COLO668 (cell line): ENCODE measurements around the gene PRB2.
"Not testable (repeated sequence)": the region's sequence is repeated elsewhere in the genome, so short reads cannot be mapped to it uniquely, and the experiment has no call there.

ENCODE experiments used
- DNase-seq: peaks from one replicate; lab custom pipeline; 2025; ENCODE audit not compliant: unreplicated experiment; lab: John Stamatoyannopoulos, UW

Gene PRB2

DNA sequence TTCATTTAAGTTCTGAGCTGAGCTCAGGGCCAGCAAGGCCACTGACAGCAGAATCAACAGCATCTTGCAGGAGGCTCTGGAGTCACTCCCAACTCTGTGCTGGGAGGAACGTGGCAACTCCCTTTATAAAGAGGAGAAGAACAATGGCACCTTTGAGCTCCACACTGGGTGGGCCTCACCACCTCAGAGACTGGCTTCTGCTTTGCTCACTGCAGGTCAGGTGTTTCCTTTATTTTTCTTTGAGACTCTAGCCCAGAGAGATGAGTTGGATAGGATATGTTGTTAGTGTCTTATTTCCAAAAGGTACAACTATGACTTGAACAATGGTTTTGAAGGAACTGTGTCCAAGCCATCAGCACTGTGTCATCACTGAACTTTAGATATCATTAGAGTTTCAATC is at the start of gene PRB2:
Gene PRB2, minus strand, starts transcription at position 101 of the 400 bp plus-strand sequence. Its CDS starts 38 bp downstream, at position 63.
- not testable (repeated sequence) for DNase-seq

DNA sequence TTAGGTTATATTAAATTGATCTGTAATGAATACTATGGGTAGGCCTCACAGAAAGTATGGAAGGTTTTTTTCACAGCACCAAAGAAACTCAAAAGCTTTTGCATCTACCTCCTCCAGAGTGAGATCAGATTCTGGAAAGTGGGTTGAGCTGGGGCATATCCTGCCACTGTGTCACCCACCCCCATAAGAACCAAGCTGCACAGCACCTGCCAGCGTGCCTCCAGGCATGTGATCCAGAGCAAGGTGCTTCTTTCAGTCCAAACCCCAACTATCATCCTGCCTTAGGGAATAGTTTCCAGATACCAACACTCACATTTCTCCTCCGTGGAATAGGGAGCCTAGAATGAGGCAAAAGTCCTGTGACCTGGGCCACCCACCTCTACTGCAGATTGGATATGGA is 42.6 kb upstream of the PRB2 start:
- no peak for DNase-seq

DNA sequence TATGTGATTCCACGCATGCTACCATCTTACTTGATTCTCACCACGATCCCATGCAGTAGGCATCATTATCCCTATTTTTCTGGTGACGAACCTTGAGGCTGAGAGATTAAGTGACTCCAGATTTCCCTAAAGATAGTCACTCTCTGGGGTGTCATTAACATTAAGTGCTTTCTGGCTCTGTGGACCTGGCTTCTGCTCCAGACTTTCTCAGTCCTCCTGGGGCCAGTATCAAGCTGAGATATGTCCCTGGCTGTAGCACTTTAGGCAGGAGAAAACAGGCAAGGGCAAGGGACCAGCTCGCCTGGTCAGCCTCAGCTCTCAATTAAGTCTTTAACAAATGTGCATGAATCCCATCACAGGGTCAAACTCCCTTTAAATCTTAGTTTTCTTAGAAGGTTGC is 38.3 kb upstream of the PRB2 start:
- DNase-seq, result no peak

DNA sequence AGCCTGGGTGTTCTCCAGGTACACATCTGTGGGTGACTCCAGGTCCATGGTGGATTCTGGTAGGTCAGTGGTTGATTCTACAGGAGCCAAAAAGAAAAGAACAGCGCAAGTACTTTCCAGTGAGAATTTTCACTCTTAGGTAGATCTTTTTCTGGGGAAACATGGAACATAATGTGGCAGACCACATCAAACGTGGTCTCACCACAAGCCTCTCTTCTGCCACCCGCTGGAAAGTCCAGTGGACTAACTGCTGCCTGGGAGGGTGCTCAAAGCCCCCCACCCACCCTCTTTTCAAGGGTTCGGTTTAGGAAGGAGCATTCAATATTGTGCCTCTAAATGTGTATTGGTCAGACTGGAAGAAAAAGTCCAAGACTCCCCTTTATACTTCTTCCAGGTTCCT is 36.1 kb upstream of the PRB2 start:
- DNase-seq, result no peak

DNA sequence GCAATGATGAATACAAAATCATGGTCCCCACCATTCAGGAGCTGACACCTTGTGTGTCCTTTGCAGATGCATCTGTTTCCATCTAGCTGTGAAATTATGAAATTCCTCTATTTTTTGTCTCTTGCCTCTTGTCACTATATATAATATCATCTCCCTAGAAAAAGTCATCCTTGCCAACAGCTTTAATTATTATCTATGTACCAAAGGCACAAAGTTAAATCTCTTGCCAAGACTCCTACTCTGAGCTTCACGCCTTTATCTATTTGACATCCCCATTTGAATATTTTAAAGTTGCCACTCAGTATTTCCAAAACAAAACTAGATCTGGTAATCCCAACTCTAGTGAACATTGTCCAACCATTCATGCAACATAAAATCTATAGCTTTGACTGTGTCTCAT is 32.0 kb upstream of the PRB2 start:
- DNase-seq, result no peak

DNA sequence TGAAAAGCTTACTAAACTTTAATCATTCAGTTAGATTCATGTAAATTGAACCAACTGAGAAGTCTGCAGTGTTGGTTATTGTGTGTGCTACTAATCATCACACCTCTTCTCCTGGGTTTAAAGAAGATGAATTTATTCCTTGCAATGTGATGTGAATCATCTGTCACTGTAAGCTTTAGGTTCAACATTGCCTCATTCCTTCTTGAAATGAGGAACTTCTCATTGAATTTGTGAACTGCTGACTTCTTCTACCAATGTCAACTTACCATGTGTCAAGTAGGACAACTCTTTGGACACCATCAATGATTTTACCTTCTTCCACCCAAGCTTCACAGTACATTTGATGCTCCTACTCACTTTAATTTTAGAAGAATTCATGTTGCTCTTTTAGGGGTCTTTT is 17.4 kb upstream of the PRB2 start:
- DNase-seq, result no peak

DNA sequence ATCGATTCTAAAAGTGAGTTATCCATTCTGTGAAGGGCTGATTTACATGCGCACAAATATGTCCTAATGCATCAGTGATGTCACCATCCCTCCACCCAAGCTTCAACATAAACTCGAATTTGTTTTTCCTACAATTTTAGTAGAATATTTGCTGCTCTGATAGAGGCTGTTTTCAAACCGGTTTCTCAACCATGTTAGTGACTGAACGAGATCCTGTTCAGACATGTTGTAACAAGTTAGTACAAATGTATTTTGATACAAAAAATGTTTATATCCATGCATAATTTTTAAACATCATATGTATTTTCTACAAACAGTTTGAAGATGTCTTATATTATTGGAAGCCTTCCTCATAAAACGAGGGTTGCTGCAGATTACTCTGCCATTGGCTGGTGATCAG is 12.7 kb upstream of the PRB2 start:
- DNase-seq, result no peak

DNA sequence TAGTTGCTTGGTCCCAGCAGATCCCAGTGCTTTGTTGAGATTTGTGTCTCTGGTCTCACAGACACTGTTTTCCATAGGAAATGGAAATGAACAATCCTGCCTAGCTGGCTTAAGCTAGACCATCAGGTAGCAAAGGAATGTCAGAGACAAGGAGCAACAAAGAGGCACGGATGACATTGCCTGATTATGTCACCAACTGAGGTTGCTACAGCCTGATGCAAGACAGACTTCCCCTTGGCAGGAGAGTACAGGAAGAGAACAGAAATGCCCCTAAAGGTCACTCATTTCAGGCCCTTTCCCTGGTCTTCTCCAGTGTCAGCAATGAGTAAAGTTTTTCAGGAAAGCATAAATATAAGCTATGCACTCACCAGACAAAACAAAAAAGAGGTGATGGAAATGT is 2.0 kb upstream of the PRB2 start:
- no peak for DNase-seq

DNA sequence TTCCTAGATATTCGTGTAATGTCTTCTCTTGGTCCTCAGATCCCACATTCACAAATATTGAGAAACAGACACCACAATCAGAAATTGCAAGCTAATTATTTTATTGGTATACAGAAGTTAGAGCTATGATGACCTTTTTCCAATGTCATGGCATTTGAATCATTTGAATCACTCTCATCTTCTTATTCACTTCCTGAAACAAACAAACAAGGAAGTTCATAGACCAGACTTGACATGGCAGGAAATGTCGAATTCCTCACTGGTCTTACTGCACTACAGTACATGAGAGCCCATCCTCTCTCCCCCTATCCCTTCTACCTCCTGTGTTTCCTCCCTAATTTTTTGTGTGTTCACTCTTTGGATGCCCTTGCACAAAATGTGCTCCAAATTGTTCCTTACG is 3.9 kb downstream of the PRB2 start:
- DNase-seq, result not testable (repeated sequence)

DNA sequence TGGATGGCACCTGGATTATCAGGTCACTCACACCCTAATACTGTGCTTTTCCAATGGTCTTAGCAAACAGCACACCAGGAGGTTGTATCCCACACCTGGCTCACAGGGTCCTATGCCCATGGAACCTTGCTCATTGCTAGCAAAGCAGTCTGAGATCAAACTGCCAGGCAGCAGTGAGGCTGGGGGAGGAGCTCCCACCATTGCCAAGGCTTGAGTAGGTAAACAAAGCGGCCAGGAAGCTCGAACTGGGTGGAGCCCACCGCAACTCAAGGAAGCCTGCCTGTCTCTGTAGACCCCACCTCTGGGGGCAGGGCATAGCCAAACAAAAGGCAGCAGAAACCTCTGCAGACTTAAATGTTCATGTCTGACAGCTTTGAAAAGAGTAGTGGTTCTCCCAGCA is 17.9 kb downstream of the PRB2 start:
- not testable (repeated sequence) for DNase-seq

DNA sequence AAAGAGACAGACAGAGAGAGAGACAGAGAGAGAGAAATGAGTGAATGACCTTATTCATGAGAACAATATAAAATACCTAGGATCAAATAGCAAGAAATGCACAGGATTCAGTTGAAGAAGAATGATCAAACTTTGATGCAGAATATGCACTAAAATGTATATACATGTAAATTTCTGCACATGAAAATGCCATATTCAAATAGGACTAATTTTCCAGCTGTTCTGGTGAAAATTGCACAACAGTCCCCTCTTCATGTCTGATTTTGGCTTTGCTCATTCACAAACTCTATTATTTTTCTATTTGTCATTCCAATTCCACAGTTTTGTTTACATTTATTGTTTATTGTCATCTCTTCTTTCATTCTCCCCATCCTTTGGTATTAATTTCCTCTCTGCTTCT is 34.2 kb downstream of the PRB2 start:
- DNase-seq, result no peak

DNA sequence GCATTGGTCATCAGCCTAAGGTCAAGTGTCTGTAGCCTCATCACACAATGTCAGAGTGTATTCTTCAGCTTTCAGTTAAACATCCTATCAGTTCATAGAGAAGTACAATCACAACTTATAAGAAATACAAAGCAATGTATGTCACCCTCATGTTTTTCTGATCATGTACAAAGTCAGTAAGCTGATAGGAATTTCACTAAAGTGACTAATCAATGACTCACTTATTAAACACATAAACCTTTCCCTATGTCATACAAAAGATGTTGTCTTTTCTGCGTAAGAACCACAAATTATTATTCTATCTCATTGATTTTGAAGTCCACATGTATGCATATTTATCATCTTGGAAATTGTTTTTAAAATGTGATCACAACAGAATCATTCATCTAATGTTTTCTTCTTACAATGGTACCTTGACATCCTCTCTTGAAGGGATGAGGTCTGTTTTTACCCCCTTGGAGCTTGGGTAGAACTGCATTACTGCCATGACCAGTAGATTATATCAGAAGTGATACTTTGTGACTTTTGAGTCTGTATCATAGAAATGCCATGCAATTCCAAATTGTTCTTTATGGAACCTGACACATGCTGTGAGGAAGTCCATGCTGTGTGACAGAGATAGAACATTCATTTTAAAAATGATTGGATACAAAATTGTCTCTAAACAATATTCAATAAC is 35.0 kb downstream of the PRB2 start:
- not testable (repeated sequence) for DNase-seq

DNA sequence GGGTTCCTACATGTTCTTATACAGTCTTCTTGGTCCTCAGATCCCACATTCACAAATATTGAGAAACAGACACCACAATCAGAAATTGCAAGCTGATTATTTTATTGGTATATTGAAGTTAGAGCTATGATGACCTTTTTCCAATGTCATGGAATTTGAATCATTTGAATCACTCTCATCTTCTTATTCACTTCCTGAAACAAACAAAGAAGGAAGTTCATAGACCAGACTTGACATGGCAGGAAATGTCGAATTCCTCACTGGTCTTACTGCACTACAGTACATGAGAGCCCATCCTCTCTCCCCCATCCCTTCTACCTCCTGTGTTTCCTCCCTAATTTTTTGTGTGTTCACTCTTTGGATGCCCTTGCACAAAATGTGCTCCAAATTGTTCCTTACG is 43.6 kb downstream of the PRB2 start:
- DNase-seq, result not testable (repeated sequence)

DNA sequence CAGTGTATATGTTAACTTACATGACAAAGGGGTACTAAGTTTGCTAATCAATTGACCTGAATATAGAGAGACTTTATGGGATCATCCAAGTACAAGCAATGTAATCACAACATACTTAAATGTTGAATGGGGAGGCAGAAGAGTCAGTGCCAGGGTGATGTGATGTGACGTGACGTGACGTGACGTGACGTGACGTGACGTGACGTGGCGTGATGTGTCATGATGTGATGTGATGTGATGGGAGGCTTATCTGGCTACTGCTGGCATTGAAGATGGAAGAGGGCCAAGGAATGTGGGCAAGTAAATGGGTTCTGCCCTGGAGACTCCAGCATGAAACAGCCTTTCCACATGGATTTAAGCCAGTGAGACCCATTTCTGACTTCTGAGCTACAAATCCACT is 46.9 kb downstream of the PRB2 start:
- DNase-seq, result no peak

DNA sequence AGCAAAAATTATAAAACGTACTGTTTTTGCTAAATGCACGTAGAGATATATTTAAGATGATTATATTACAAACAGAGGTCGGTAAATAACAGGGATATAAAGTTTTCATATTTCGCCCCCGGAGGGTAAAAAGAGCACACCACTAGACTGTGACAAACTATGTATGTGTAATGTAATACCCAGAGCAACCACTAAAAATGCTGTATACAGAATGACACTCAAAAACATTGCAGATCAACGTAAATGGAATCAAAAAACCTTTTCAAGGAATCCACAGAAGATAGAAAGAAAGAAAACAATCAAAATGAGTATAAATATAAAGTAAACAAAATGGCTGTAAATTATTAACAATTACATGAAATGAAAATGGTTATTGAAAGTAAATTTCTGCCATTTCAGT is 47.6 kb downstream of the PRB2 start:
- DNase-seq, result no peak

DNA sequence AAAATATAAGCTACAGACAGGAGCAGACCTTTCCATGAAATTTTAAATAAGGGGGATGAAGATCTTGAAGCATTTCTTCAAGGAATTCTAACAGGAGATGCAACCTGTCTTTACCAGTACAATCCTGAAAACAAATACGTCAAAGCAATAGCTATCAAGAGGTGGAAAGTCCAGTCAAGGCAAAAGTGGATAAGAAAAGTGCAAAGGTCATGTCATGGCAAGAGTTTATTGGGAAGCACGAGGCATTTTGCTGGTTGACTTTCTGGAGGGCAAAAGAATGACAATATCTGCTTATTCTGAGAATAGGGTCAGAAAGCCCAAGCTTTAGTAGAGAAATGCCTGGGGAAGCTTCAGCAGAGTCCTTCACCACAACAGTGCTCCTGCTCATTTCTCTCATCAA is 50.9 kb downstream of the PRB2 start:
- no peak for DNase-seq
